Vagina (tissue), 2 donors: ENCODE results near the gene TMEM37.
A peak's percentile ranks its signal among the peaks of the same experiment; 100 is the strongest.

ENCODE experiments used
- CTCF ChIP-seq, 3 experiments: fragments of 450-650 bp in 2 of 3; fragments of 200-600 bp in 1 of 3; sonication (generic) in 1 of 3; IDR thresholded peaks; one replicate each; pipeline ENCODE4 v1.5.1; 2017 to 2019; ENCODE audit warnings: antibody characterized with exemption in 3 of 3, mild to moderate bottlenecking in 2 of 3, moderate library complexity in 2 of 3
- POLR2A ChIP-seq, 2 donors: fragments of 450-650 bp; IDR thresholded peaks; one replicate each; pipeline ENCODE4 v1.6.1; 2017; ENCODE audit warnings: antibody characterized with exemption in 2 of 2, mild to moderate bottlenecking in 2 of 2, moderate library complexity in 2 of 2
- POLR2AphosphoS5 ChIP-seq, 2 donors: sonication (generic); formaldehyde crosslinking; IDR thresholded peaks; one replicate each; pipeline ENCODE4 v1.9.0; 2017; ENCODE audit warnings: antibody characterized with exemption in 2 of 2, mild to moderate bottlenecking in 2 of 2, low read depth in 1 of 2; ENCODE audit not compliant: insufficient read depth in 1 of 2

GRCh38 chr2:119431155-119431975 is at the start of gene TMEM37:
- no peak for TF ChIP-seq POLR2A (IDR thresholded peaks at IDR 0.05)
- TF ChIP-seq CTCF (IDR thresholded peaks at IDR 0.05), result no peak
- peak in 1 of 2 donors; percentile 76 for TF ChIP-seq POLR2AphosphoS5 (IDR thresholded peaks at IDR 0.05; ENCODE audit: insufficient read depth in 1 of 2, low read depth in 1 of 2)
